Chondrocyte (in vitro differentiated cells): ENCODE results near the gene CDK9. TPM values are rescaled to one million over a fixed set of nuclear protein-coding genes. Genes with fewer than 3 reads are reported as not detected.

ENCODE experiments used
- DNase-seq: peaks from one replicate; pipeline ENCODE4 v3.0.0; 2021; ENCODE audit warnings: mixed read lengths, low spot score
- H3K27ac Mint-ChIP-seq: one replicate; pipeline ENCODE4 v1.8.0; 2021; ENCODE audit warnings: mild to moderate bottlenecking, moderate library complexity, mixed read lengths; ENCODE audit not compliant: unreplicated experiment
- H3K27me3 Mint-ChIP-seq: 2 replicates; pipeline ENCODE4 v1.8.0; 2021; ENCODE audit warnings: low read depth, mixed read lengths
- H3K36me3 Mint-ChIP-seq: 2 replicates; pipeline ENCODE4 v1.8.0; 2021; ENCODE audit warnings: low read depth, mixed read lengths
- H3K4me1 Mint-ChIP-seq: 2 replicates; pipeline ENCODE4 v1.8.0; 2021; ENCODE audit warnings: low read depth, mild to moderate bottlenecking, mixed read lengths
- H3K4me3 Mint-ChIP-seq: one replicate; pipeline ENCODE4 v1.8.0; 2021; ENCODE audit warnings: mild to moderate bottlenecking, moderate library complexity, mixed read lengths; ENCODE audit not compliant: unreplicated experiment
- H3K9me3 Mint-ChIP-seq: 2 replicates; pipeline ENCODE4 v1.8.0; 2021; ENCODE audit warnings: low read depth, mixed read lengths
- total RNA-seq: library from RNA; stranded (reverse); gene quantifications from 3 replicates; pipeline ENCODE4 v1.2.1, GENCODE V29; 2021
- TF ChIP-seq, protein P1 (sequence below): fragments of 200-600 bp; sonication (generic); IDR thresholded peaks from 2 replicates; pipeline ENCODE4 v1.5.0; 2021; ENCODE audit warnings: antibody characterized with exemption, mild to moderate bottlenecking, moderate library complexity

The CDK9 gene
- total RNA-seq, 1 donor from 2014 or later, result 60.3 TPM

DNA sequence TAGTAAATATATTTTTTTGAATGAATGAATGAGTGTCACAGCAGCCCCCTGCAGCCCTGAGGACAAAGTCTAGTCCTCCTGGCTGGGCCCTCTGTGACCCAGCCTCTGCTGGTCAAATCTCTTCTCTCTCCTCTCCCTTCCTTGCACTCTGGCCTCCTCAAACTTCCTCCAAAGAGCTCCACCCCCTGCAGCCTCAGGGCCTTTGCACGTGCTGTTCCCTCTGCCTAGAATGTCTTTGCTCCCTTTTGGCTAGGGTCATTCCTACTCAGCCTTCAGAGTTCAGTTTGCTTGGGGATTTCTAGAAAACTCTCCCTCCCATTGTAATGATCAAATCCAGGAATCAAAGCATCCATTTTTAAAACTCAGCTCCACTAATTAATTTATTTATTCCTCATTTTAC, 20.4 kb upstream of the CDK9 start:
- H3K36me3 Mint-ChIP-seq, result peaks cover 5% of the 10 kb centered on the region
- TF ChIP-seq, protein P1, sequence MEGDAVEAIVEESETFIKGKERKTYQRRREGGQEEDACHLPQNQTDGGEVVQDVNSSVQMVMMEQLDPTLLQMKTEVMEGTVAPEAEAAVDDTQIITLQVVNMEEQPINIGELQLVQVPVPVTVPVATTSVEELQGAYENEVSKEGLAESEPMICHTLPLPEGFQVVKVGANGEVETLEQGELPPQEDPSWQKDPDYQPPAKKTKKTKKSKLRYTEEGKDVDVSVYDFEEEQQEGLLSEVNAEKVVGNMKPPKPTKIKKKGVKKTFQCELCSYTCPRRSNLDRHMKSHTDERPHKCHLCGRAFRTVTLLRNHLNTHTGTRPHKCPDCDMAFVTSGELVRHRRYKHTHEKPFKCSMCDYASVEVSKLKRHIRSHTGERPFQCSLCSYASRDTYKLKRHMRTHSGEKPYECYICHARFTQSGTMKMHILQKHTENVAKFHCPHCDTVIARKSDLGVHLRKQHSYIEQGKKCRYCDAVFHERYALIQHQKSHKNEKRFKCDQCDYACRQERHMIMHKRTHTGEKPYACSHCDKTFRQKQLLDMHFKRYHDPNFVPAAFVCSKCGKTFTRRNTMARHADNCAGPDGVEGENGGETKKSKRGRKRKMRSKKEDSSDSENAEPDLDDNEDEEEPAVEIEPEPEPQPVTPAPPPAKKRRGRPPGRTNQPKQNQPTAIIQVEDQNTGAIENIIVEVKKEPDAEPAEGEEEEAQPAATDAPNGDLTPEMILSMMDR, result no peak
- no peak for DNase-seq
- H3K27ac Mint-ChIP-seq, result no peak overlapping the region
- no peaks in the 10 kb centered on the region for H3K9me3 Mint-ChIP-seq
- no peaks in the 10 kb centered on the region for H3K27me3 Mint-ChIP-seq
- no peak overlapping the region for H3K4me3 Mint-ChIP-seq
- H3K4me1 Mint-ChIP-seq, result peaks cover 64% of the 10 kb centered on the region

DNA sequence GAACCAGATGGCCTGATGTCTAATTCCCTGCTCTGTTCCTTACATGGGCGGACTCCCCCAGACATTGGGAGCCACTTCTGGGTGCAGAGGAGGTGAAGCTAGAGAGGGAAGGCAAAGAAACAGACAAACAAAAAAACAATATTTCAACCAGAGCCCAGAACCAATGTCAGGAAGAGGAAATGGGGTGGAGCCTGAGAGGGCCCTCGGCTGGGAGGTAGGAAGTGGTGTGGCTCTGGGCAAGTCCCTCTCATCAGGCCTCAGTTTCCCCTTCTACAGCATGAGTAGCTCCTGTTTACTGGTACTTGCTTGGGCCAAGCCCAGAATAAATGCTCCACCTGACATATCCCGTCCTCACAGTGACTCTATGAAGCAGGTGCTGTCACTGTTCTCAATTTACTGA, 18.4 kb upstream of the CDK9 start:
- H3K4me1 Mint-ChIP-seq, result peaks cover 72% of the 10 kb centered on the region
- no peaks in the 10 kb centered on the region for H3K9me3 Mint-ChIP-seq
- H3K4me3 Mint-ChIP-seq, result peak overlapping the region; percentile 33
- TF ChIP-seq, protein P1, result no peak
- no peak for DNase-seq
- peak overlapping the region; percentile 98 for H3K27ac Mint-ChIP-seq
- peaks cover 5% of the 10 kb centered on the region for H3K36me3 Mint-ChIP-seq
- no peaks in the 10 kb centered on the region for H3K27me3 Mint-ChIP-seq

DNA sequence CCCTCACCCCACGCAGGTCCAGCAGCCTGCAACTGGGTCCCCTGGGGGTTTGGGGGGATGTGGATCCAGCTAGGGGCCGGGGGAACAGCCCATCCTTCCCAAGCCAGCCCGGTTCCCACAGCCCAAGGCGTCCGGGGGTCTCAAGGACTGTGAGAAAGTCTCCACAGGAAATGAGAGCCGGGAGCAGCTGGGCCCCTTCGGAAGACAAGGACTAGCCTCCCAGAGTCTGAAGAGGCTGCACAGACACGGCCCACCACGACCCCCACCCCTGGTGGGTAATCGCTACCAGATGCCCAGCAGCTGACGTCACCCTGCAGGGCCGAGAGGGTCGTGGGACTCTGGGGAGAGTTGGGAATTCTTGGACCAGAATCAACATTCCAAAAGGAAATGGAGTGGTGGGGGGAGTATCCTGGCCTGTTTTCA, 17.9 kb upstream of the CDK9 start:
- no peak for DNase-seq
- Mint-ChIP-seq H3K9me3 (no peaks in the 10 kb centered on the region), H3K36me3 (peaks cover 5% of the 10 kb centered on the region), H3K27me3 (no peaks in the 10 kb centered on the region), H3K4me3 (peak overlapping the region; percentile 33), H3K4me1 (peaks cover 67% of the 10 kb centered on the region), H3K27ac (peak overlapping the region; percentile 98)
- TF ChIP-seq, protein P1, result no peak

DNA sequence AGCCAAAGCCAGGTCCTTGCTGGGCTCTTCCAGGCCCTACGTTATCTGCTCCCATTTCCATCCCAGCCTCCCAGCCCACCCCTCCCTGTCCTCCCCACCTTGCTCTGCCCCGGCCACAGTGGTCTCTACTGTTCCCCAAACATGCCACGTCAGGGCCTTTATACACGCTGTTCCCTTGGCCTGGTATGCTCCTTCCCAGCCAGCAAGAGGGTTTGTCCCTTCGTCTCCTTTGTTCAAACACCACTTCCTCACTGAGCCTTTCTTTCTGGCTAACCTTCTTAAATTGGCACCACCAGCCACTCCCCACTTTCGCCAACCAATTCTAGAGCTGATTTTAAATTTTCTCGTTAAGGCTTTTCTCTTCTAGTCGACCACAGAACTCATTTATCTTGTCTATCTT, 17.1 kb upstream of the CDK9 start:
- no peaks in the 10 kb centered on the region for H3K27me3 Mint-ChIP-seq
- peak overlapping the region; percentile 33 for H3K4me3 Mint-ChIP-seq
- H3K9me3 Mint-ChIP-seq, result no peaks in the 10 kb centered on the region
- peaks cover 5% of the 10 kb centered on the region for H3K36me3 Mint-ChIP-seq
- H3K27ac Mint-ChIP-seq, result peak overlapping the region; percentile 98
- no peak for DNase-seq
- TF ChIP-seq, protein P1, result no peak
- peaks cover 62% of the 10 kb centered on the region for H3K4me1 Mint-ChIP-seq

DNA sequence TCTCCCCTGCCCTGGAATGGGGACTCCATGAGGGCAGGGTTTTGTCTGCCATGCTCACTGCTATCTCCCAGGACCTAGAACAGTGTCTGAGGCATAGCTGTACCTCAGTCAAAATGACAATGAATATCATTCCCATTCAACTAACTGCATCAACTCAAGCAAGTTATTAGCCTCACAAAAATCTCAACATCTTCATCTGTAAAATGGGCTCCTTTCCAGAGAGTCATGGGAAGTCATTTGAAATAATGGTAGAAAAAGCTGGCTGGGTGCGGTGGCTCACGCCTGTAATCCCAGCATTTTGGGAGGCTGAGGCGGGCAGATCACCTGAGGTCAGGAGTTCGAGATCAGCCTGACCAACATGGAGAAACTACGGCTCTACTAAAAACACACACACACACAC, 16.7 kb upstream of the CDK9 start:
- TF ChIP-seq, protein P1, result no peak
- no peak for DNase-seq
- H3K4me3 Mint-ChIP-seq, result peak overlapping the region; percentile 33
- H3K9me3 Mint-ChIP-seq, result no peaks in the 10 kb centered on the region
- H3K36me3 Mint-ChIP-seq, result peaks cover 5% of the 10 kb centered on the region
- no peaks in the 10 kb centered on the region for H3K27me3 Mint-ChIP-seq
- peaks cover 58% of the 10 kb centered on the region for H3K4me1 Mint-ChIP-seq
- peak overlapping the region; percentile 98 for H3K27ac Mint-ChIP-seq
